ENCODE data around the gene RNF114. TPM values are rescaled to one million over a fixed set of nuclear protein-coding genes. Genes with fewer than 3 reads are reported as not detected.
A peak's percentile ranks its signal among the peaks of the same experiment; 100 is the strongest.

The RNF114 gene
- total RNA-seq, 1 donor from 2014 or later = 74.7 TPM

GRCh38 chr20:49889001-49889934 lies 46.9 kb upstream of the RNF114 start:
- Histone ChIP-seq H3K27ac (peak overlapping the region; percentile 25), H3K4me3 (no peak overlapping the region), H3K27me3 (no peaks in the 10 kb centered on the region), H3K4me1 (peaks cover 61% of the 10 kb centered on the region), H3K36me3 (peaks cover 22% of the 10 kb centered on the region), H3K9me3 (no peaks in the 10 kb centered on the region)
- ATAC-seq = no peak
- TF ChIP-seq CTCF (IDR thresholded peaks at IDR 0.05) = no peak
- no peak for DNase-seq
- intact Hi-C loops (cut with DNase I) = no loop called here

GRCh38 chr20:49889935-49890333 lies 46.3 kb upstream of the RNF114 start:
- Histone ChIP-seq H3K36me3 (peaks cover 16% of the 10 kb centered on the region), H3K9me3 (no peaks in the 10 kb centered on the region), H3K4me3 (no peak overlapping the region), H3K27me3 (no peaks in the 10 kb centered on the region), H3K4me1 (peaks cover 63% of the 10 kb centered on the region), H3K27ac (peak overlapping the region; percentile 25)
- ATAC-seq (no peak), DNase-seq (no peak)
- intact Hi-C loops (cut with DNase I) = no loop called here
- peak; percentile 33 for TF ChIP-seq CTCF (IDR thresholded peaks at IDR 0.05)

- intact Hi-C loops (cut with DNase I) = no loop called here
- Histone ChIP-seq H3K36me3 (peaks cover 8% of the 10 kb centered on the region), H3K27ac (peak overlapping the region; percentile 24), H3K4me1 (peaks cover 63% of the 10 kb centered on the region), H3K27me3 (no peaks in the 10 kb centered on the region), H3K4me3 (no peak overlapping the region), H3K9me3 (no peaks in the 10 kb centered on the region)
- DNase-seq (no peak), ATAC-seq (peak; percentile 53)
- no peak for TF ChIP-seq CTCF (IDR thresholded peaks at IDR 0.05)
Measured at GRCh38 chr20:49890471-49891361, 45.5 kb upstream of the RNF114 start.

GRCh38 chr20:49891476-49892110 lies 44.6 kb upstream of the RNF114 start:
- no peak overlapping the region for H3K4me3 ChIP-seq
- no peak for ATAC-seq
- H3K9me3 ChIP-seq = no peaks in the 10 kb centered on the region
- TF ChIP-seq CTCF (IDR thresholded peaks at IDR 0.05) = no peak
- H3K4me1 ChIP-seq = peaks cover 70% of the 10 kb centered on the region
- H3K27ac ChIP-seq = no peak overlapping the region
- no peaks in the 10 kb centered on the region for H3K27me3 ChIP-seq
- intact Hi-C loops (cut with DNase I) = no loop called here
- DNase-seq = no peak
- H3K36me3 ChIP-seq = peaks cover 4% of the 10 kb centered on the region

- Histone ChIP-seq H3K4me3 (no peak overlapping the region), H3K36me3 (no peaks in the 10 kb centered on the region), H3K27me3 (no peaks in the 10 kb centered on the region), H3K27ac (peak overlapping the region; percentile 42), H3K9me3 (no peaks in the 10 kb centered on the region), H3K4me1 (peaks cover 71% of the 10 kb centered on the region)
- DNase-seq (no peak), ATAC-seq (no peak)
- intact Hi-C loops (cut with DNase I) = no loop called here
- TF ChIP-seq CTCF (IDR thresholded peaks at IDR 0.05) = no peak
Measured at GRCh38 chr20:49892260-49892659, 43.9 kb upstream of the RNF114 start.
